ENCODE data around the gene CPED1. TPM values are rescaled to one million over a fixed set of nuclear protein-coding genes. Genes with fewer than 3 reads are reported as not detected.

CPED1 gene
- total RNA-seq, 5 donors from 2014 or later (not counting 1 experiment from before 2014, with no cell fraction given) = 0.73 to 1.4 (median 0.96) TPM; not detected in 2

DNA sequence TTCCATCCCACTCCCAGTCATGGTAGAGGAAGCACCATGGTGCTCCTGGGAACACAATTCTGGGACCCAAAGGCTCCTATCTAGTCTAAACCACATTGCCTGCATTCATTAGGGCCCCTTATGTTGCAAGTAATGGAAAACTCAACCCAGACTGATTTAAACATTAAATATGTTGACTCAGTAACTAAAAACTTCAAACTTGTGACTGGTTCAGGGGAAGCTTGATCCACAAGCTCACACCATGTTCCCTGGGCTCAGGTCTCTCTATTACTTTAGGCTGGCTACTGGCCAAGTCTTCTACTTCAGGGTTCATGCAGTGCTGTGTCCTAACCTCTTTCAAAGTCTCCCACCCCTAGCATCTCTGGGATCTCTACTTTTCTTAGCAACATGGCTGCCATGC, 353.4 kb downstream of the CPED1 start:
- no peaks in the 10 kb centered on the region for H3K9me3 Mint-ChIP-seq
- H3K36me3 Mint-ChIP-seq = peaks cover 16% of the 10 kb centered on the region
- POLR2A ChIA-PET = no interaction called here
- H3K36me3 ChIP-seq (ENCODE audit: control insufficient read depth in 2 of 2, extremely low read depth in 1 of 2, insufficient read depth in 1 of 2, low read length in 1 of 2) = no peaks in the 10 kb centered on the region
- H3K9me3 ChIP-seq = no peaks in the 10 kb centered on the region
- no peaks in the 10 kb centered on the region for H3K4me1 Mint-ChIP-seq
- H3K4me3 Mint-ChIP-seq = no peak overlapping the region
- no peaks in the 10 kb centered on the region for H3K27me3 Mint-ChIP-seq
- no peak overlapping the region for H3K27ac Mint-ChIP-seq
- DNase-seq = no peak
- no peak for ATAC-seq (replicated peaks in 1 of 4)
- H3K4me1 ChIP-seq (ENCODE audit: control insufficient read depth in 1 of 2, extremely low read depth in 1 of 2, insufficient read depth in 2 of 2, low read length in 2 of 2) = no peaks in the 10 kb centered on the region
- no peaks in the 10 kb centered on the region for H3K27me3 ChIP-seq (replicated peaks in 1 of 2; ENCODE audit: control insufficient read depth in 2 of 2, extremely low read depth in 1 of 2, insufficient read depth in 2 of 2, low read length in 1 of 2)
- H3K27ac ChIP-seq (ENCODE audit: low read length) = no peak overlapping the region
- CTCF ChIA-PET = no interaction called here
- no peak overlapping the region for H3K4me3 ChIP-seq (ENCODE audit: control insufficient read depth in 1 of 2, extremely low read depth in 1 of 2, low read length in 1 of 2)

DNA sequence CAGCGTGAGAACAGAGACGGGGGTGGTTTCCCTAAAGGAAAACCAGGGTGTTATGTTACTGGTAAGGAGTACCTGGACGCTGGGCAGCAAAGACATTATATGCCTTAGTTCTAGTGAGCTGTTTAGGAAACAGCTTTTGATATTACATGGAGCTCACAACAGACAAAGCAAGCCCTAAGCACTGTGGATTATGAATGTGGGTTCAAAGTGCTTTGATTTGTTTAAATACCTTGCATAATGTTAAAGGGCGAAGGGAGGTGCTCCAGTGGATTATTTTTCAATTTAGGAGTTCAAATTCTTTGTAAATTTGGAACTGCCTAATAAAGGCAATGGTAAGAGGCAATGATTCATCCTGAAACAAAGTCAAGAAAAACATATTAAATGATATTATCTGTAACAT, 354.1 kb downstream of the CPED1 start:
- Mint-ChIP-seq H3K27me3 (no peaks in the 10 kb centered on the region), H3K4me1 (no peaks in the 10 kb centered on the region), H3K4me3 (no peak overlapping the region), H3K36me3 (peaks cover 22% of the 10 kb centered on the region), H3K27ac (no peak overlapping the region), H3K9me3 (no peaks in the 10 kb centered on the region)
- H3K27me3 ChIP-seq (replicated peaks in 1 of 2; ENCODE audit: control insufficient read depth in 2 of 2, extremely low read depth in 1 of 2, insufficient read depth in 2 of 2, low read length in 1 of 2) = no peaks in the 10 kb centered on the region
- no peaks in the 10 kb centered on the region for H3K9me3 ChIP-seq
- DNase-seq (no peak), ATAC-seq (replicated peaks in 1 of 4) (no peak)
- no peak overlapping the region for H3K27ac ChIP-seq (ENCODE audit: low read length)
- no peaks in the 10 kb centered on the region for H3K36me3 ChIP-seq (ENCODE audit: control insufficient read depth in 2 of 2, extremely low read depth in 1 of 2, insufficient read depth in 1 of 2, low read length in 1 of 2)
- POLR2A ChIA-PET = no interaction called here
- H3K4me3 ChIP-seq (ENCODE audit: control insufficient read depth in 1 of 2, extremely low read depth in 1 of 2, low read length in 1 of 2) = no peak overlapping the region
- no peaks in the 10 kb centered on the region for H3K4me1 ChIP-seq (ENCODE audit: control insufficient read depth in 1 of 2, extremely low read depth in 1 of 2, insufficient read depth in 2 of 2, low read length in 2 of 2)
- CTCF ChIA-PET = no interaction called here
- 100% methylated on average over 2 of the region's 4 CpGs for WGBS (ENCODE audit: insufficient coverage)

DNA sequence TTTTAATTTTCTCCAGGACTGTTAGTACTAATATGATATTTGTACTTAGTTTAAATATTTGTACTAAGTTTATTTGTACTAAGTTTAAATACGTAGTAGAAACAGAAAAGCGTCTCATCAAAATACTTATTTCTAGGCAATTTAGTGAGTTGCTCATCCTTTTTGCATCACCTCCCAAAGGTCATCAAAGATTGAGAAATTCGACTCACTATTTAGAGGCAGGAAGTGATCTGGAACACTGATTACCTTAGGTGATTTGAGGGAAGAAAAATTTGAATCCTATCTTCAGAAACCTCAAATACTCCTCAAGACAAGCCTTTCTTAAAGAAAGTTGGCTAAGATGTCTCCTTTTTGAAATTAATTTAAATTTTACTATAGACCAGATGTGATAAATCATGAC, 354.8 kb downstream of the CPED1 start:
- Histone ChIP-seq H3K4me3 (ENCODE audit: control insufficient read depth in 1 of 2, extremely low read depth in 1 of 2, low read length in 1 of 2) (no peak overlapping the region), H3K27ac (ENCODE audit: low read length) (no peak overlapping the region), H3K4me1 (ENCODE audit: control insufficient read depth in 1 of 2, extremely low read depth in 1 of 2, insufficient read depth in 2 of 2, low read length in 2 of 2) (no peaks in the 10 kb centered on the region), H3K9me3 (no peaks in the 10 kb centered on the region), H3K36me3 (ENCODE audit: control insufficient read depth in 2 of 2, extremely low read depth in 1 of 2, insufficient read depth in 1 of 2, low read length in 1 of 2) (no peaks in the 10 kb centered on the region), H3K27me3 (replicated peaks in 1 of 2; ENCODE audit: control insufficient read depth in 2 of 2, extremely low read depth in 1 of 2, insufficient read depth in 2 of 2, low read length in 1 of 2) (no peaks in the 10 kb centered on the region)
- no peaks in the 10 kb centered on the region for H3K27me3 Mint-ChIP-seq
- ChIA-PET POLR2A (no interaction called here), CTCF (no interaction called here)
- ATAC-seq (replicated peaks in 1 of 4) = no peak
- H3K27ac Mint-ChIP-seq = no peak overlapping the region
- no CpG with 5 or more reads among the region's 3 CpGs for WGBS (ENCODE audit: insufficient coverage)
- H3K9me3 Mint-ChIP-seq = no peaks in the 10 kb centered on the region
- H3K36me3 Mint-ChIP-seq = peaks cover 22% of the 10 kb centered on the region
- H3K4me1 Mint-ChIP-seq = no peaks in the 10 kb centered on the region
- DNase-seq = no peak
- no peak overlapping the region for H3K4me3 Mint-ChIP-seq

DNA sequence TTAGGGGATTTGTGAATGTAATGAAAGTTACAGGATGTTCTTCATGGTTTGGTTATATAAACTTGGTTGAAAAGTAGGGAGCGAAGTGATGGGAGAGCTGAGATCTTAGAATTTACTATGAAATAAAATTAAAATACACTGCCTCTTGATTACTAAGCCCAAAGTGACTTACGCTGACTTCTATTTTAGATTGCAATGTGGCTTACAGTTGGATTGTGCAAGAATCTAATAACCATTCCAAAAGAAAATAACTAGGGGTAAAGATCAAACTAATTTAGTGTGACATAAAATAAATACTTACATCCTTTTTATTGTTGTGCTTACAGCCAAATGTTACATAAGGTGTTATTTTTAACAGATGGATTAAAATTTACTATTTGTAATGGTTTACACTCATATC, 355.6 kb downstream of the CPED1 start:
- ATAC-seq (replicated peaks in 1 of 4) = no peak
- Mint-ChIP-seq H3K27me3 (no peaks in the 10 kb centered on the region), H3K4me1 (no peaks in the 10 kb centered on the region), H3K27ac (no peak overlapping the region), H3K36me3 (peaks cover 18% of the 10 kb centered on the region), H3K4me3 (no peak overlapping the region), H3K9me3 (no peaks in the 10 kb centered on the region)
- no CpG with 5 or more reads among the region's 2 CpGs for WGBS (ENCODE audit: insufficient coverage)
- Histone ChIP-seq H3K36me3 (ENCODE audit: control insufficient read depth in 2 of 2, extremely low read depth in 1 of 2, insufficient read depth in 1 of 2, low read length in 1 of 2) (no peaks in the 10 kb centered on the region), H3K27ac (ENCODE audit: low read length) (no peak overlapping the region), H3K4me1 (ENCODE audit: control insufficient read depth in 1 of 2, extremely low read depth in 1 of 2, insufficient read depth in 2 of 2, low read length in 2 of 2) (no peaks in the 10 kb centered on the region), H3K9me3 (no peaks in the 10 kb centered on the region), H3K27me3 (replicated peaks in 1 of 2; ENCODE audit: control insufficient read depth in 2 of 2, extremely low read depth in 1 of 2, insufficient read depth in 2 of 2, low read length in 1 of 2) (no peaks in the 10 kb centered on the region), H3K4me3 (ENCODE audit: control insufficient read depth in 1 of 2, extremely low read depth in 1 of 2, low read length in 1 of 2) (no peak overlapping the region)
- POLR2A ChIA-PET = no interaction called here
- CTCF ChIA-PET = interaction anchor here in 1 of 2 donors (0.7 kb wide), 1 partner anchor 52 kb away, joined by 3 read pairs; the partner anchor contains the start of gene FAM3C
- DNase-seq = no peak

DNA sequence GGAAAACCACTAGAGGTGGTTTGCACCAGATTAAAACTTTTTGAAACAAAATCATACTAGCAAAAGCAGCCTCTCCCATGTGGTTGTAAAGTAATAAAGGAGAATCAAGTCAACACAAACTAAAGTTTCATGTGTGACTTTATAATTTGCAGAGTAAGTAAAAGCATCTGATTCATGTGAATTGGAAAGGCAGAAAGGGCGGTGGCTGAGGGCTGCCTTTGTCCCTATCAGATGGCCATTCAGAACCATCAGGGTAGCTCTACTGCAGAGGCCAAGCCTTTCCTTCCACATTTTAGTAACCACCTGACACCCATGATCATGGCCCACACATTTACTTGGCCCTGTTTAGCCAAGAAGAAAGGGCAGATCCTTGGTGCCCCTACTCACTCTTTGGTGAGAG, 356.0 kb downstream of the CPED1 start:
- H3K4me1 ChIP-seq (ENCODE audit: control insufficient read depth in 1 of 2, extremely low read depth in 1 of 2, insufficient read depth in 2 of 2, low read length in 2 of 2) = no peaks in the 10 kb centered on the region
- no peak overlapping the region for H3K27ac ChIP-seq (ENCODE audit: low read length)
- ChIA-PET POLR2A (no interaction called here), CTCF (interaction anchor here in 1 of 2 donors (0.7 kb wide), 1 partner anchor 51 kb away, joined by 3 read pairs; the partner anchor contains the start of gene FAM3C)
- H3K4me3 ChIP-seq (ENCODE audit: control insufficient read depth in 1 of 2, extremely low read depth in 1 of 2, low read length in 1 of 2) = no peak overlapping the region
- H3K27me3 ChIP-seq (replicated peaks in 1 of 2; ENCODE audit: control insufficient read depth in 2 of 2, extremely low read depth in 1 of 2, insufficient read depth in 2 of 2, low read length in 1 of 2) = no peaks in the 10 kb centered on the region
- no peaks in the 10 kb centered on the region for H3K27me3 Mint-ChIP-seq
- peaks cover 17% of the 10 kb centered on the region for H3K36me3 Mint-ChIP-seq
- H3K9me3 Mint-ChIP-seq = no peaks in the 10 kb centered on the region
- H3K27ac Mint-ChIP-seq = no peak overlapping the region
- ATAC-seq (replicated peaks in 1 of 4) = no peak
- no peaks in the 10 kb centered on the region for H3K36me3 ChIP-seq (ENCODE audit: control insufficient read depth in 2 of 2, extremely low read depth in 1 of 2, insufficient read depth in 1 of 2, low read length in 1 of 2)
- no peak overlapping the region for H3K4me3 Mint-ChIP-seq
- WGBS (ENCODE audit: insufficient coverage) = no CpG with 5 or more reads among the region's 1 CpG
- no peaks in the 10 kb centered on the region for H3K4me1 Mint-ChIP-seq
- no peaks in the 10 kb centered on the region for H3K9me3 ChIP-seq
- DNase-seq = no peak

Other genes starting within 250 kb of the CPED1 start
- under 1 TPM in 3 of 5 donors, not detected in 2; 0.33 to 0.44 (median 0.41) TPM for gene TSPAN12, start 130.6 kb upstream of the CPED1 start, total RNA-seq
- 10 to 100 TPM; 20.6 to 32.3 (median 25.6) TPM for gene ING3, start 37.9 kb upstream of the CPED1 start, total RNA-seq